Measurements from ENCODE around the gene SFXN4. TPM values are rescaled to one million over a fixed set of nuclear protein-coding genes. Genes with fewer than 3 reads are reported as not detected.
A peak's percentile ranks its signal among the peaks of the same experiment; 100 is the strongest.
"Not testable (repeated sequence)": the region's sequence is repeated elsewhere in the genome, so short reads cannot be mapped to it uniquely, and the experiment has no call there.

Gene SFXN4
- total and polyA plus RNA-seq, 9 of the 15 experiments (the other 6 are each of a cell fraction or from before 2014, with no cell fraction given) = 40.1 to 97.8 (median 54.5) TPM

DNA sequence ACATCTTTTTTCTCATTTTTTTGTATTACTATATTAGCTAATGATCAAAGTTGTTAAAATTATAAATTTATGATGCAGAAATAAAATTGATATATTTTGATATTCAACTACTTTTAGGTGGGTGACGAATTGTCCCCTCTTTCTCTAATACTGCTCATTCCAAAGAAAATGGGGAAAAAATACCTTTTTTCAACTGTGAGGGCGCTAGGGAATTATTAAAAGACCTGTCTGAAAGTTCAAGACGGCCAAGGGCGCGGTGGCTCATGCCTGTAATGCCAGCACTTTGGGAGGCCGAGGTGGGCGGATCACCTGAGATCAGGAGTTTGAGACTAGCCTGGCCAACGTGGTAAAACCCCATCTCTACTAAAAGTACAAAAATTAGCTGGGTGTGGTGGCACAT, 27.6 kb downstream of the SFXN4 start:
- peaks cover 41% of the 10 kb centered on the region; the same call in 2 of the 3 replicates for H3K36me3 ChIP-seq (ENCODE audit: control insufficient read depth, insufficient read depth, low read length)
- CTCF ChIA-PET (ENCODE audit: low intra/inter-chr PET ratio); H3K4me2 ChIP-seq (ENCODE audit: insufficient read depth, low read length); BruUV-seq (replicated peaks); DNase-seq (ENCODE audit: extremely low read depth in 1 of 4, low spot score in 3 of 4); H3K27me3 ChIP-seq (ENCODE audit: control insufficient read depth in 2 of 2, insufficient read depth in 2 of 2, low read length in 2 of 2); in situ Hi-C loops (cut with MboI); H3K9ac ChIP-seq (ENCODE audit: insufficient read depth in 1 of 2, low read depth in 2 of 2, low read length in 2 of 2); H2AFZ ChIP-seq (ENCODE audit: low read depth, low read length); H3K4me3 ChIP-seq; H3K9me3 ChIP-seq (replicated peaks; ENCODE audit: control insufficient read depth, insufficient read depth, low read depth, low read length); H4K20me1 ChIP-seq (replicated peaks; ENCODE audit: control insufficient read depth, insufficient read depth, low read length); H3K79me2 ChIP-seq (ENCODE audit: control insufficient read depth, insufficient read depth, low read length); H3K27ac ChIP-seq (ENCODE audit: extremely low read depth, low read depth, low read length); H3K9me1 ChIP-seq (ENCODE audit: control insufficient read depth, insufficient read depth, low read length); FAIRE-seq; H3K4me1 ChIP-seq (replicated peaks in 1 of 2; ENCODE audit: control insufficient read depth in 2 of 2, insufficient read depth in 2 of 2, low read length in 2 of 2): not testable (repeated sequence)
- peak in 1 of 2 experiments; percentile 11; a peak in 1 of 4 replicates for TF ChIP-seq RAD21 (CRISPR knock-in tag; conservative IDR thresholded peaks at IDR 0.05 in 1 of 2, IDR thresholded peaks at IDR 0.05 in 1 of 2)
- TF ChIP-seq, protein P1, sequence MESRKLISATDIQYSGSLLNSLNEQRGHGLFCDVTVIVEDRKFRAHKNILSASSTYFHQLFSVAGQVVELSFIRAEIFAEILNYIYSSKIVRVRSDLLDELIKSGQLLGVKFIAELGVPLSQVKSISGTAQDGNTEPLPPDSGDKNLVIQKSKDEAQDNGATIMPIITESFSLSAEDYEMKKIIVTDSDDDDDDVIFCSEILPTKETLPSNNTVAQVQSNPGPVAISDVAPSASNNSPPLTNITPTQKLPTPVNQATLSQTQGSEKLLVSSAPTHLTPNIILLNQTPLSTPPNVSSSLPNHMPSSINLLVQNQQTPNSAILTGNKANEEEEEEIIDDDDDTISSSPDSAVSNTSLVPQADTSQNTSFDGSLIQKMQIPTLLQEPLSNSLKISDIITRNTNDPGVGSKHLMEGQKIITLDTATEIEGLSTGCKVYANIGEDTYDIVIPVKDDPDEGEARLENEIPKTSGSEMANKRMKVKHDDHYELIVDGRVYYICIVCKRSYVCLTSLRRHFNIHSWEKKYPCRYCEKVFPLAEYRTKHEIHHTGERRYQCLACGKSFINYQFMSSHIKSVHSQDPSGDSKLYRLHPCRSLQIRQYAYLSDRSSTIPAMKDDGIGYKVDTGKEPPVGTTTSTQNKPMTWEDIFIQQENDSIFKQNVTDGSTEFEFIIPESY (CRISPR knock-in tag; IDR thresholded peaks at IDR 0.05) = 0 out of 2 replicates have a peak, but pooled peaks have one; percentile 6
- TF ChIP-seq, protein P2, sequence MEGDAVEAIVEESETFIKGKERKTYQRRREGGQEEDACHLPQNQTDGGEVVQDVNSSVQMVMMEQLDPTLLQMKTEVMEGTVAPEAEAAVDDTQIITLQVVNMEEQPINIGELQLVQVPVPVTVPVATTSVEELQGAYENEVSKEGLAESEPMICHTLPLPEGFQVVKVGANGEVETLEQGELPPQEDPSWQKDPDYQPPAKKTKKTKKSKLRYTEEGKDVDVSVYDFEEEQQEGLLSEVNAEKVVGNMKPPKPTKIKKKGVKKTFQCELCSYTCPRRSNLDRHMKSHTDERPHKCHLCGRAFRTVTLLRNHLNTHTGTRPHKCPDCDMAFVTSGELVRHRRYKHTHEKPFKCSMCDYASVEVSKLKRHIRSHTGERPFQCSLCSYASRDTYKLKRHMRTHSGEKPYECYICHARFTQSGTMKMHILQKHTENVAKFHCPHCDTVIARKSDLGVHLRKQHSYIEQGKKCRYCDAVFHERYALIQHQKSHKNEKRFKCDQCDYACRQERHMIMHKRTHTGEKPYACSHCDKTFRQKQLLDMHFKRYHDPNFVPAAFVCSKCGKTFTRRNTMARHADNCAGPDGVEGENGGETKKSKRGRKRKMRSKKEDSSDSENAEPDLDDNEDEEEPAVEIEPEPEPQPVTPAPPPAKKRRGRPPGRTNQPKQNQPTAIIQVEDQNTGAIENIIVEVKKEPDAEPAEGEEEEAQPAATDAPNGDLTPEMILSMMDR (IDR thresholded peaks at IDR 0.05 in 2 of 3, conservative IDR thresholded peaks at IDR 0.05 in 1 of 3; ENCODE audit: insufficient read depth in 2 of 3, low read depth in 1 of 3, low read length in 3 of 3) = peak in 2 of 3 experiments; percentile 12 to 21; a peak in 2 of 6 replicates
- 71% methylated on average over 2 of the region's 8 CpGs for WGBS (ENCODE audit: insufficient coverage, low coverage, missing lambda C conversion rate)
- POLR2A ChIA-PET = interaction anchor here (0.6 to 1.3 kb wide), 2 partner anchors 9 to 74 kb away, joined by 3 read pairs; no protein-coding TSS in a partner anchor
- intact Hi-C loops (cut with micrococcal nuclease) = loop anchor here (2.0 kb wide), 1 partner anchor 61 kb away; no protein-coding TSS in a partner anchor
- peak; percentile 51 for ATAC-seq
